Adipocyte (in vitro differentiated cells): Measurements from ENCODE around the gene FCN2.

Experiments
- DNase-seq: peaks from one replicate; pipeline ENCODE4 v3.0.0-alpha.2; 2015; ENCODE audit warnings: low read depth
- H3K27me3 ChIP-seq: replicated peaks from 2 replicates; pipeline ENCODE4 v1.7.0; 2013; ENCODE audit warnings: mild to moderate bottlenecking, low read length, moderate library complexity; ENCODE audit not compliant: control insufficient read depth, insufficient read depth
- H3K36me3 ChIP-seq: 2 replicates; pipeline ENCODE4 v1.7.0; 2013; ENCODE audit warnings: low read length, mild to moderate bottlenecking, moderate library complexity; ENCODE audit not compliant: control insufficient read depth, insufficient read depth, severe bottlenecking
- H3K4me1 ChIP-seq: 2 replicates; pipeline ENCODE4 v1.7.0; 2013; ENCODE audit warnings: mild to moderate bottlenecking, low read length, moderate library complexity; ENCODE audit not compliant: control insufficient read depth, insufficient read depth
- H3K4me3 ChIP-seq: 2 replicates; pipeline ENCODE4 v1.7.0; 2013; ENCODE audit warnings: mild to moderate bottlenecking, low read length, moderate library complexity
- H3K9ac ChIP-seq: 2 replicates; pipeline ENCODE4 v1.7.0; 2013; ENCODE audit warnings: mild to moderate bottlenecking, low read length, moderate library complexity
- H3K9me3 ChIP-seq: 2 replicates; pipeline ENCODE4 v1.7.0; 2013; ENCODE audit warnings: mild to moderate bottlenecking, low read length, moderate library complexity; ENCODE audit not compliant: control insufficient read depth

Gene FCN2

DNA sequence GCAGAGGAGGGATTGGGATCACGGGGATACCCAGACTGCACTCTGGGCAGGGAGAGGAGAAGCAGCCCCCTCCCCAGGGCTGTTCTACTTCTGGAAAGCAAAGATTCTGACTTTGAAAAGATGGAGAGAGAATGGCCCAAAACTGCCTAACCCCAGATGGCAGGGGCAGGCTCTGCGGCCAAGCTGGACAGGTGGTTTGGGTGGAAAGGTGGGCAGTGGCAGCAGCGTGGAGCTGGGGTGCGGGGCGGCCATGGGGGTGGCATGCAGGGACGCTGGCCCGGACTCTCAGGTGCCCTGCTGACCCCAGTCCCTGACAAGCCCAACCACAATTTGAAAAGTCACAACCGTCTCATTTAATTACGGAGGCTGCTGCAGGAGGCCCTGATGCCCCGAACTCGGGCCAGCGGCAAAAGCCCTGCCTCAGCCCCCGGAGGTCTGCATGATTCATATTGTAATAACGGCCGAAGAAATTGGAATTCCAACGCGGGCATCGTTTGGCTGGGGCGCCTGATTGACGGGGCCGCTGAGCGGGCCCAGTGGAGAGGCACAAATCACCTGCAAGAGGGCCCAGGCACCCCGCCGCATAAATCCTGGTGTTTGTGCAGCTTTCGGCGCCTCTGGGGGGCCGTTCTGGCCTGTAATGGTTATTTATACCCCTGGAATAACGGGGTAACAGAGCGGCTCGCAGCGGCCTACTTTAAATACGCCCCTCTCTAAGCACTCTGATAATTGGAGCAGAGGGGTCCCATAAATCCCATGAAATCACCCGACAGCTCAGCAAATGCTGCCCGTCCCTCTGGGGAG, 41.8 kb upstream of the FCN2 start:
- Histone ChIP-seq H3K27me3 (no peaks in the 10 kb centered on the region), H3K4me3 (no peak overlapping the region), H3K9ac (no peak overlapping the region), H3K36me3 (peaks cover 100% of the 10 kb centered on the region), H3K9me3 (no peaks in the 10 kb centered on the region), H3K4me1 (no peaks in the 10 kb centered on the region)
- no peak for DNase-seq

DNA sequence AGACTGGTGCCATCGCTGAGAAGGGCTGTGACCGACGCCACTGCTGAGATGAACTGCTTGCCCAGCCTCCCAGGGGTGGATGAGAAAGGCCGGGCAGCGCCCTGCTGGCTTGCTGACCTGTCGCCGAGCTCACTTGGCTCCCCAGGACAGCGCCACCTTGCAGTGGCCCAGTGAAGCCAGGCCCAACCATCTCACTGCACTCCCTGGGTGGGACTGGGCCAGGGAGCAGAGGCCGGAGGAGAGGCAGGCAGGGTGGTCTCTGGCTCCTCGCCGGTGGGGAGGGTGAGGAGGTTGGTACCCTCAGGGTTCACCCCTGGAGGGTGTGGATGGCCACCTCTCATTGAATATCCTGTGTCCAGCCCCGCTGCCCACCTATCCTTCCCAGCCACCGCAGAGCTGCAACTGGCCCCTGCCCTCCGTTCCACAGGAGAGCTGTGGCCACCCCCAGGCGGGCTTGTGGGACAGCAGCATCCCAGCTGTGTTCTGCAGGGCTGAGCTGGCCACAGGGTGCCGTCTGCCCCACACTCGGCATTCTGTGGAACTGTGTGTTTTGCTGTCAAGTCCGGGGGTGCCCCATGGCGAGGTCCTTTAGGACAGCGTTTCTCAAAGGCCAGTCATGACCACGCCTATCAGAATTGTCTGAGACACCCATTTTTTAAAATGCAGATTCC, 41.0 kb upstream of the FCN2 start:
- peaks cover 100% of the 10 kb centered on the region for H3K36me3 ChIP-seq
- H3K4me3 ChIP-seq = no peak overlapping the region
- H3K9ac ChIP-seq = no peak overlapping the region
- no peak for DNase-seq
- no peaks in the 10 kb centered on the region for H3K27me3 ChIP-seq
- no peaks in the 10 kb centered on the region for H3K4me1 ChIP-seq
- H3K9me3 ChIP-seq = no peaks in the 10 kb centered on the region

DNA sequence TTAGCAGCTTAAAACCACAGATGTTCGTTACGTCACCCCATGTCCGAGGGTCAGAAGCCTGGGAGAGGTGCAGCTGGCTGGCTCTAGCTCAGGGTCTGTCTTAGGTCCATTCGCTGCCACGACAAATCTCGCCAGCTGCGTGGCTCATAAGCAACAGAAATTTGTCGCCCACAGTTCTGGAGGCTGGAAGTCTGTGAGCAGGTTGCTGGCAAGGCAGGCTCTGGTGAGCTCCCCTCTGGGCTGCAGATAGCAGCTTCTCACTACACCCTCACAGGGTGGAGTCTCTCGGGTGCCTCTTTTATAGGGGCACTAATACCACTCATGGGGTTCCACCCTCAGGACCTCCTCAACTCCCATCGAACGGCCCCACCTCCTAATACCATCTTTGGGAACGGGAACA, 40.1 kb upstream of the FCN2 start:
- no peak overlapping the region for H3K4me3 ChIP-seq
- H3K4me1 ChIP-seq = no peaks in the 10 kb centered on the region
- no peak for DNase-seq
- peaks cover 100% of the 10 kb centered on the region for H3K36me3 ChIP-seq
- H3K9me3 ChIP-seq = no peaks in the 10 kb centered on the region
- no peak overlapping the region for H3K9ac ChIP-seq
- no peaks in the 10 kb centered on the region for H3K27me3 ChIP-seq

DNA sequence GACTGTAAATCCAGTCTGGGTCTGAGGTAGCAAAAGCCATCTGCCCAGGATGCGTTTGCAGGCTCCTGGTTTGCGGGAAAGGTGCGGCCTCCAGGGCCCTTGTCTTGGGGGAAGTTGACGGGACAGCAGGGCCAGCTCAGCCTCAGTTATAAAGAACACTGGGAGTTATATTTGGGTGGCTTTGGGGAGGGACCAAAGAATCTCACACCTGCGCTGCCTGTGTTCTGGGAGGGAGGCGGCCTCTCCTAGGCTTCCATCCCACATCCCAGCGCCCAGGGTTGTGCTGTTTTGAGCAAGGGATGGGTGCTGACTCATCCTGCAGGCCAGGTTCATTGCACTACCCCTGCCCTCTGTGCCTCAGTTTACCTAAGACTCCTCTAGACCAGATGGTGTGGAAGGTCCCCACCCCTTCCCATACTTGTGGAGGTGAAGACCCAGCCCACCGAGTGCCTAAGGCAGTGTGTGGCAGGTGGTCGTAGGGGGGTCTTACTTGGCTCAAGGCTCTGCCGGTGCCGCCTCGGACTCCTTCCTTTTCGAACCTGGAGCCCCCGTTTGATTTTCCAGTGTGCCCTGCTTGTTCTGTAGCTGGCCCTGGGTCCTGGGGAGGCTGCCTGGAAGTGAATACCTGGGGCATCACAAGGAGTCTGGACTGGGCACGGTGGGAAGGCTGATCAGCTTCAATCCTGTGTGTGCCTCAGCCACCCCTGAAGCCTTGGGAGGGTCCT, 39.3 kb upstream of the FCN2 start:
- no peak for DNase-seq
- H3K9ac ChIP-seq = no peak overlapping the region
- no peaks in the 10 kb centered on the region for H3K27me3 ChIP-seq
- no peak overlapping the region for H3K4me3 ChIP-seq
- H3K36me3 ChIP-seq = peaks cover 92% of the 10 kb centered on the region
- no peaks in the 10 kb centered on the region for H3K4me1 ChIP-seq
- no peaks in the 10 kb centered on the region for H3K9me3 ChIP-seq

DNA sequence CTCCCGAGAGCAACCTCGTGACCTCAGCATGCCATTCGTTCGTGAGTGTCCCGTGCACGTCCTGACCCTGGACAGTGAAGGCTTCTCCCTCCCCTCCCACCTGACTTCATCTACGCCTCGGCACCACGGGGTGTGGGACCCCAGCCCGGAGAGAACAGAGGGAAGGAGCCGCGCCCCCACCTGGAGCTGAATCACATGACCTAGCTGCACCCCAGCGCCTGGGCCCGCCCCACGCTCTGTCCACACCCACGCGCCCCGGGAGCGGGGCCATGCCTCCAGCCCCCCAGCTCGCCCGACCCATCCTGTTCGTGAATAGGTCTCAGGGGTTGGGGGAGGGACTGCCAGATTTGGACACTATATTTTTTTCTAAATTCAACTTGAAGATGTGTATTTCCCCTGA, 38.3 kb upstream of the FCN2 start:
- no peaks in the 10 kb centered on the region for H3K27me3 ChIP-seq
- DNase-seq = no peak
- H3K4me3 ChIP-seq = no peak overlapping the region
- no peaks in the 10 kb centered on the region for H3K4me1 ChIP-seq
- H3K36me3 ChIP-seq = peaks cover 82% of the 10 kb centered on the region
- no peaks in the 10 kb centered on the region for H3K9me3 ChIP-seq
- H3K9ac ChIP-seq = no peak overlapping the region

DNA sequence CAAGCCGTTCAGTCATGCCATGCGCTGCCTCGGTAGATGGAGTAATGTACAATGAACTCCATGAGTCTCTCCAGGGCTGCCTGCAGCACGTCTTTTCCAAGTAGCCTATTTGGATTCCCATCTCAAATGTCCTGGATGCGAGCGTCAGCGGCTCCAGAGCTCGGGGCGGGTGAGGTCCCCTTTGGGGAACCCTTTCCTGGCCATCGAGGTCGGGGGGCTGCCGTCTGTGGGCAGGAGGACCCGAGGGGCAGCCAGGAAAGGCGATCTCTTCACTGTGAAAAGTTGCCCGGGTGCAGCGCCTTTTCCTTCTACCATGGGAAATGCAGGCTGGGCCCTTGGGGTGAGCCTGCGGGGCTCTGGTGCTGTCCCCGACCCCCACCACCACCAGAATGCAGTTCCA, 36.9 kb upstream of the FCN2 start:
- Histone ChIP-seq H3K4me1 (no peaks in the 10 kb centered on the region), H3K27me3 (no peaks in the 10 kb centered on the region), H3K36me3 (peaks cover 68% of the 10 kb centered on the region), H3K9ac (no peak overlapping the region), H3K9me3 (peaks cover 5% of the 10 kb centered on the region), H3K4me3 (no peak overlapping the region)
- no peak for DNase-seq

DNA sequence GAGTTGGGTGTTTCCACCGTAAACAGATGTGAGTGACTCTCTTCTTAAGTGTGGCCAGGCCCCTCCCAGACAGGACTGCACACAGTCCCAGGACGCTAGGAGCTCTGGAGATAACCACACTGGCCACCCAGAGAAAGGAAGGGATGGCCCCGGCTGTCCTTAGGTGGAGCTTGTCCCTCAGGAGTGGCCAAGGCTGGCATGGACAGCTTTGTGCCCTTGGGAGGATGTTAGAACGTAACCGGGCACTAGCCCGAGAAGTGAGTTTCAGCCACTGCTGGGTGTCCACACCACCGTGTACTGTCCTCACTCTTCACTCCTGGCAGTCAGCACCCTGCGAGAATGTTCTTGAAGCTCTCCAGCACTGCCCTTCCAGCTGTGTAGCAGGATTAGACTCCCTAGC, 35.8 kb upstream of the FCN2 start:
- DNase-seq = no peak
- Histone ChIP-seq H3K4me3 (no peak overlapping the region), H3K9me3 (peaks cover 9% of the 10 kb centered on the region), H3K9ac (no peak overlapping the region), H3K27me3 (no peaks in the 10 kb centered on the region), H3K36me3 (peaks cover 57% of the 10 kb centered on the region), H3K4me1 (no peaks in the 10 kb centered on the region)

DNA sequence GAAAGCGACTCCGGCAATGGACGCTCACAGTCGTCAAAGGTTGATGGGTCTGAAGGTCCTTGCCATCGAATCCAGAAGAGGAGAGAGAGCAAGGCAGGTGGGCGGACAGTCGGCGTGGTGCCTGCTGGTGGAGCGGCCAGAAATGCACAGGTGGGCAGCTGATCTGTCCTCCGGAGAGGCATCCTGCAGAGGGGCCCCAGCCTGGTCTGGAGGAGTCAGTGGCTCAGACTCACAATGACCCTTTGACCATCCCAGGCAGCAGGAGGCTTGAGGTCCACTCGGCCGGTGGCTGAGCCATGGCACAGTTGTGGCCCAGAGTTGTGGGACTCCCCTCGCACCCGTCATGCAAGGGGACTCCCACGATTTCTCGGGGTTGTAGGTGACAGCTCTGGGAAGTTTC, 34.4 kb upstream of the FCN2 start:
- H3K27me3 ChIP-seq = no peaks in the 10 kb centered on the region
- peaks cover 43% of the 10 kb centered on the region for H3K36me3 ChIP-seq
- DNase-seq = no peak
- H3K9ac ChIP-seq = no peak overlapping the region
- H3K4me3 ChIP-seq = no peak overlapping the region
- H3K9me3 ChIP-seq = peaks cover 16% of the 10 kb centered on the region
- no peaks in the 10 kb centered on the region for H3K4me1 ChIP-seq

DNA sequence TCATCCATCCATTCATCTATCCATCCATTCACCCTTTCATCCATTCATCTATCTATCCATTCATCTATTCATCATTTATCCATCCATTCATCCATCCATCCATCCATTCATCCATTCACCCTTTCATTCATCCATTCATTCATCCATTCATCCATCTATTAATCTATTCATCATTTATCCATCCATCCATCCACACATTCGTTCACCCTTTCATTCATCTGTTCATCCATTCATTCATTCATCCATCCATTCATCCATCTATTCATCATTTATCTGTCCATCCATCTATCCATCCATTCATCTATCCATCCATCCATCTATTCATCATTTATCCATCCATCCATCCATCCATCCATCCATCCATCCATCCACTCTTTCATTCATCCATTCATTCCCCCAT, 33.9 kb upstream of the FCN2 start:
- H3K4me1 ChIP-seq = no peaks in the 10 kb centered on the region
- H3K27me3 ChIP-seq = no peaks in the 10 kb centered on the region
- no peak for DNase-seq
- no peak overlapping the region for H3K9ac ChIP-seq
- peaks cover 16% of the 10 kb centered on the region for H3K9me3 ChIP-seq
- H3K4me3 ChIP-seq = no peak overlapping the region
- peaks cover 38% of the 10 kb centered on the region for H3K36me3 ChIP-seq

DNA sequence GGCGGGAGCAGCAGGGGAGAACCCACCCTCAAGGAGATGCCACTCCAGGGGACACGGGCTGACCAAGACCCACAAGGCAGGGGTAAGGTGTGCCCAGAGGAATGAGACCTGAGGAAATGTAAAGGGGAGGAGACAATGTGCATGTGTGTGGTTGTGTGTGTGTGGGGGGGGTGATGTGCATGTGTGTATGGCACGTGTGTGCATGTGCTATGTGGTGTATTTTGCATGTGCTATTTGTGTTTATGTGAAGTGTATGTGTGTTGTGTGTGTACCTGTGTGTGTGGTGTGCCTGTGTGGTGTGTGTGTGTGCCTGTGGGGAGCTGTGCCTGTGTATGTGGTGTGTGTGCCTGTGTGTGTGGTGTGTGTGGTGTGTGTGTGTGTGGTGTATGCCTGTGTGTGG, 33.5 kb upstream of the FCN2 start:
- no peaks in the 10 kb centered on the region for H3K27me3 ChIP-seq
- H3K9me3 ChIP-seq = peaks cover 16% of the 10 kb centered on the region
- peaks cover 34% of the 10 kb centered on the region for H3K36me3 ChIP-seq
- no peak for DNase-seq
- no peaks in the 10 kb centered on the region for H3K4me1 ChIP-seq
- H3K4me3 ChIP-seq = no peak overlapping the region
- H3K9ac ChIP-seq = no peak overlapping the region

DNA sequence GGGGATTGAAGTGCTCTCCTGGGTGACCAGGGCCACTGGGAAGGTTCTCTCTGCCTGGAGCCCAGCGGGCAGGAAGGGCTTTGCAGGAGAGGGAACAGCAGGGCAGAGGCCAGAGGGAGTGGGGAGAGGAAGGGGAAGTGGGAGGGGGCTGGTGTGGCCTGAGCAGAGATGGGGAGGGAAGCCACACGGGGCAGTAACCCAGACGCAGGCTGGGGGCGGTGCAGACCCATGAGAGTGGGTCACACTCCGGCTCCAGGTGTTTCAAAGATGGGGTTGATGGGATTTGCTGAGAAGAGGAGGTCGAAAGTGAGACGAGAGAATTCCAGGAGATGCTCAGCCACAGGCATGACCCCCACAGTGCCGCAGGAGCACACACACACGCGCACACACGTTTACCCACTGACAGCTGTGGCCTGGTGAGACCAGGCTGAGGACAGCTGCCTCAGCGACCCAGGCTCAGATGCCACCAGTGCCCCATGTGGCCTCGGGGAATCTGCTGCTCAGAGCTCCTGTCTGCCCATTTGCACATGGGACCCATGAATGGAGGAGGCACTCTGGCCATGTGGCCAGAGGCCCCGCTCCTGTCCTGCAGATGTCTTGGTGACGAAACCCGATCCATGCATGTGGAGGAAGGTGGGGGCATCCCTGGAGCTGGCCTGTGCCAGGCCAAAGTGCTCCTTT, 32.7 kb upstream of the FCN2 start:
- Histone ChIP-seq H3K4me1 (no peaks in the 10 kb centered on the region), H3K36me3 (peaks cover 26% of the 10 kb centered on the region), H3K9me3 (peaks cover 16% of the 10 kb centered on the region), H3K9ac (no peak overlapping the region), H3K4me3 (no peak overlapping the region), H3K27me3 (no peaks in the 10 kb centered on the region)
- DNase-seq = no peak
